CD4-positive, alpha-beta T cell (primary cell): Measurements from ENCODE around the gene OXSM. TPM values are rescaled to one million over a fixed set of nuclear protein-coding genes. Genes with fewer than 3 reads are reported as not detected.
A peak's percentile ranks its signal among the peaks of the same experiment; 100 is the strongest.

ENCODE experiments used
- ATAC-seq: fragments of 200-7000 bp; cut with Tn5 transposase; one replicate; pipeline ENCODE4 v1.10.0; 2022; ENCODE audit warnings: mild to moderate bottlenecking; ENCODE audit not compliant: poor library complexity
- CTCF ChIA-PET: fragments of 350-600 bp; sonication (Branson Sonifier 250); formaldehyde crosslinking; loops from one replicate; lab custom pipeline; 2021; ENCODE audit warnings: antibody characterized with exemption, inconsistent platforms; lab: Charles Lee
- POLR2A ChIA-PET: fragments of 350-600 bp; sonication (Branson Sonifier 250); formaldehyde crosslinking; loops from one replicate; lab custom pipeline; 2021; ENCODE audit warnings: antibody characterized with exemption, inconsistent platforms; lab: Charles Lee
- DNase-seq, 14 experiments: peaks; one replicate each; pipeline ENCODE4 v3.0.0-alpha.2; 2013 to 2020; ENCODE audit warnings: mixed read lengths in 2 of 14
- H3K27ac ChIP-seq, 2 donors: one replicate each; pipeline versions ENCODE4 v1.5.1 to v1.7.0; 2013; ENCODE audit warnings: low read length in 2 of 2, low read depth in 1 of 2, mild to moderate bottlenecking in 1 of 2
- H3K27me3 ChIP-seq, 2 experiments: 1 replicate in 1 of 2; 2 replicates in 1 of 2; pipeline versions ENCODE4 v1.6.1 to v1.7.0; 2013; ENCODE audit warnings: low read length in 2 of 2, control low read depth in 1 of 2, mild to moderate bottlenecking in 1 of 2, moderate library complexity in 1 of 2; ENCODE audit not compliant: insufficient read depth in 2 of 2, control insufficient read depth in 1 of 2
- H3K36me3 ChIP-seq: one replicate; pipeline ENCODE4 v1.6.1; 2013; ENCODE audit warnings: low read length, control low read depth; ENCODE audit not compliant: insufficient read depth
- H3K4me1 ChIP-seq: one replicate; pipeline ENCODE4 v1.6.1; 2013; ENCODE audit warnings: low read length, control low read depth; ENCODE audit not compliant: insufficient read depth
- H3K4me3 ChIP-seq: one replicate; pipeline ENCODE4 v1.5.1; 2013; ENCODE audit warnings: mild to moderate bottlenecking, low read length, moderate library complexity
- H3K9me3 ChIP-seq, 2 experiments: 1 replicate in 1 of 2; 2 replicates in 1 of 2; pipeline versions ENCODE4 v1.6.1 to v1.7.0; 2013; ENCODE audit warnings: low read length in 2 of 2, mild to moderate bottlenecking in 2 of 2, control low read depth in 1 of 2, moderate library complexity in 1 of 2; ENCODE audit not compliant: control insufficient read depth in 1 of 2, insufficient read depth in 1 of 2
- H3K27ac Mint-ChIP-seq: one replicate; pipeline ENCODE4 v1.8.0; 2020; ENCODE audit warnings: mixed read lengths
- H3K27me3 Mint-ChIP-seq: one replicate; pipeline ENCODE4 v1.8.0; 2021; ENCODE audit warnings: mixed read lengths
- H3K36me3 Mint-ChIP-seq: one replicate; pipeline ENCODE4 v1.8.0; 2021; ENCODE audit warnings: low read depth, mixed read lengths
- H3K4me1 Mint-ChIP-seq: one replicate; pipeline ENCODE4 v1.8.0; 2021; ENCODE audit warnings: low read depth, mixed read lengths
- H3K4me3 Mint-ChIP-seq: one replicate; pipeline ENCODE4 v1.8.0; 2020; ENCODE audit warnings: mild to moderate bottlenecking, mixed read lengths
- H3K9me3 Mint-ChIP-seq: one replicate; pipeline ENCODE4 v1.8.0; 2020; ENCODE audit warnings: mixed read lengths
- intact Hi-C, 2 experiments: fragments of 100-400 bp; cut with DNase I in 1 of 2; cut with micrococcal nuclease in 1 of 2; formaldehyde crosslinking; loops; one replicate each; pipeline versions ENCODE4 v1.15.1 to v1.9.0; 2023 to 2025; cut with DNase I, micrococcal nuclease
- total RNA-seq, 174 experiments: library from RNA in 2 of 174; stranded (reverse) in 2 of 174; gene quantifications; one replicate each; pipeline ENCODE4 v1.2.3 and lab custom pipeline; 2021 to 2026
- TF ChIP-seq, protein P1 (sequence below): fragments of 200-600 bp; IDR thresholded peaks from one replicate; pipeline ENCODE4 v1.8.0; 2022; ENCODE audit warnings: antibody characterized with exemption, mild to moderate bottlenecking

OXSM gene
- total RNA-seq, 2 experiments from 2014 or later: 6.2 to 7.9 TPM

GRCh38 chr3:25826510-25826909 is 36.6 kb downstream of the OXSM start:
- H3K27ac Mint-ChIP-seq: no peak overlapping the region
- CTCF ChIA-PET: no interaction called here
- H3K4me3 Mint-ChIP-seq: no peak overlapping the region

DNA sequence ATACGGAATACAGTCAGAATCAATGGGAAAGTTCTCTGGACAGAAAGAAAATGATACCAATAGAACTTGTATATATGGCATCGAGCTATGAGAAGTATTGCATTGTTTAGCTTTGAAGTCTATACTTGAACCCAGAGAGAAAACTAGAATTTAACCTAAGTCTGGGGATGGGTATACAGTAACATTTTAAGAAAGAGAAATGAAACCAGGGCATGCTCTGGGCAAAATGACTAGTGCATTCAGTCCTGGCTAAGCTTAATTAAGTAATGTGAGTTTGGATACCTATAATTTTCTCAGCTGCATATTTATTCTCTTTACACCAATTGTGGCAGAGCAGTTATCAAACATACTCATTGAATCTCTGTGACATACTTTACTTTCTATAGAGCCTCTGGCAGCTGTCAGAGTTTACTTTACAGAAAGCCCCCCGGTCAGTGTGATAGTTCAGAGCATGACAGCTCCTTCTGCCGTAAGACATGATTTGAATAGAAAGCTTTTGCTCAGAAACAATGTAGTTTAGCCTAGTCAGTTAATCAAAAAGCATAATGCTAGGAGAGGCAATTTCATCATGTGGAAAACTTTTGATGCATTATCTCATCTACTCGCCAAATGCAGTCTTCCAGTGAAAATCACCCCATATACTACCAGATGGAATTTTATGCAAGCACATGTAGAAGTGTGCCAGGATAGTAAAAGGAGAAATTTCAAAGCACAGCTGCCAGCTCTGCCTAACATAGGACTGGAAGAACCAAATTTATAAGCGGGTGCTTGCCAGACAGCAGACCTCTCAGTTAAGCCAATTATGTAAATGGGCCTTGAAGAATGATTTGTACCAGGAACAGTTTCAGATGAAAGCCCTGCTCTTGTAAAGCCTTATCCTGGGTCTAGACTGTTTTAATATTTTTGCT is 40.7 kb downstream of the OXSM start:
- H3K36me3 Mint-ChIP-seq: no peaks in the 10 kb centered on the region
- CTCF ChIA-PET: interaction anchor here (1.1 kb wide), 1 partner anchor 183 kb away, joined by 3 read pairs; no protein-coding TSS in a partner anchor
- peaks cover 11% of the 10 kb centered on the region for H3K4me1 Mint-ChIP-seq
- peaks cover 7% of the 10 kb centered on the region for H3K4me1 ChIP-seq
- no peak overlapping the region for H3K27ac Mint-ChIP-seq
- intact Hi-C loops: no loop called here
- H3K9me3 Mint-ChIP-seq: no peaks in the 10 kb centered on the region
- DNase-seq (no peak), ATAC-seq (no peak)
- no peaks in the 10 kb centered on the region for H3K9me3 ChIP-seq
- H3K36me3 ChIP-seq: no peaks in the 10 kb centered on the region
- POLR2A ChIA-PET: interaction anchor here (0.6 kb wide), 1 partner anchor 75 kb away, joined by 3 read pairs; no protein-coding TSS in a partner anchor
- H3K27me3 ChIP-seq: no peaks in the 10 kb centered on the region
- H3K27ac ChIP-seq: no peak overlapping the region
- H3K4me3 ChIP-seq: no peak overlapping the region
- H3K4me3 Mint-ChIP-seq: no peak overlapping the region
- H3K27me3 Mint-ChIP-seq: peaks cover 5% of the 10 kb centered on the region
- TF ChIP-seq, protein P1, sequence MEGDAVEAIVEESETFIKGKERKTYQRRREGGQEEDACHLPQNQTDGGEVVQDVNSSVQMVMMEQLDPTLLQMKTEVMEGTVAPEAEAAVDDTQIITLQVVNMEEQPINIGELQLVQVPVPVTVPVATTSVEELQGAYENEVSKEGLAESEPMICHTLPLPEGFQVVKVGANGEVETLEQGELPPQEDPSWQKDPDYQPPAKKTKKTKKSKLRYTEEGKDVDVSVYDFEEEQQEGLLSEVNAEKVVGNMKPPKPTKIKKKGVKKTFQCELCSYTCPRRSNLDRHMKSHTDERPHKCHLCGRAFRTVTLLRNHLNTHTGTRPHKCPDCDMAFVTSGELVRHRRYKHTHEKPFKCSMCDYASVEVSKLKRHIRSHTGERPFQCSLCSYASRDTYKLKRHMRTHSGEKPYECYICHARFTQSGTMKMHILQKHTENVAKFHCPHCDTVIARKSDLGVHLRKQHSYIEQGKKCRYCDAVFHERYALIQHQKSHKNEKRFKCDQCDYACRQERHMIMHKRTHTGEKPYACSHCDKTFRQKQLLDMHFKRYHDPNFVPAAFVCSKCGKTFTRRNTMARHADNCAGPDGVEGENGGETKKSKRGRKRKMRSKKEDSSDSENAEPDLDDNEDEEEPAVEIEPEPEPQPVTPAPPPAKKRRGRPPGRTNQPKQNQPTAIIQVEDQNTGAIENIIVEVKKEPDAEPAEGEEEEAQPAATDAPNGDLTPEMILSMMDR: no peak

More at GRCh38 chr3:25826510-25826909, 36.6 kb downstream of the OXSM start:
- POLR2A ChIA-PET: no interaction called here
- Mint-ChIP-seq H3K4me1 (peaks cover 11% of the 10 kb centered on the region), H3K27me3 (no peaks in the 10 kb centered on the region), H3K9me3 (no peaks in the 10 kb centered on the region), H3K36me3 (no peaks in the 10 kb centered on the region)
- Histone ChIP-seq H3K27ac (no peak overlapping the region), H3K4me1 (peaks cover 7% of the 10 kb centered on the region), H3K9me3 (no peaks in the 10 kb centered on the region), H3K36me3 (no peaks in the 10 kb centered on the region), H3K4me3 (no peak overlapping the region), H3K27me3 (no peaks in the 10 kb centered on the region)
- intact Hi-C loops: no loop called here
- ATAC-seq (no peak), DNase-seq (peak in 1 of 14 experiments; percentile 26)
- TF ChIP-seq, protein P1: no peak

- no peak overlapping the region for H3K27ac ChIP-seq
- no peaks in the 10 kb centered on the region for H3K9me3 ChIP-seq
- H3K27ac Mint-ChIP-seq: no peak overlapping the region
- intact Hi-C loops: no loop called here
- H3K27me3 ChIP-seq: no peaks in the 10 kb centered on the region
- ATAC-seq: no peak
- no peaks in the 10 kb centered on the region for H3K36me3 Mint-ChIP-seq
- no peaks in the 10 kb centered on the region for H3K36me3 ChIP-seq
- H3K27me3 Mint-ChIP-seq: peaks cover 5% of the 10 kb centered on the region
- H3K4me1 ChIP-seq: peaks cover 4% of the 10 kb centered on the region
- TF ChIP-seq, protein P1: no peak
- CTCF ChIA-PET: interaction anchor here (1.1 kb wide), 1 partner anchor 184 kb away, joined by 3 read pairs; no protein-coding TSS in a partner anchor
- peaks cover 2% of the 10 kb centered on the region for H3K4me1 Mint-ChIP-seq
- no peak overlapping the region for H3K4me3 Mint-ChIP-seq
- POLR2A ChIA-PET: no interaction called here
- no peak overlapping the region for H3K4me3 ChIP-seq
- DNase-seq: peak in 2 of 14 experiments; percentile 14 to 15
- no peaks in the 10 kb centered on the region for H3K9me3 Mint-ChIP-seq
Measured at GRCh38 chr3:25831578-25831977, 41.7 kb downstream of the OXSM start.
